ENCODE results near the gene KIAA0040.

KIAA0040 gene

DNA sequence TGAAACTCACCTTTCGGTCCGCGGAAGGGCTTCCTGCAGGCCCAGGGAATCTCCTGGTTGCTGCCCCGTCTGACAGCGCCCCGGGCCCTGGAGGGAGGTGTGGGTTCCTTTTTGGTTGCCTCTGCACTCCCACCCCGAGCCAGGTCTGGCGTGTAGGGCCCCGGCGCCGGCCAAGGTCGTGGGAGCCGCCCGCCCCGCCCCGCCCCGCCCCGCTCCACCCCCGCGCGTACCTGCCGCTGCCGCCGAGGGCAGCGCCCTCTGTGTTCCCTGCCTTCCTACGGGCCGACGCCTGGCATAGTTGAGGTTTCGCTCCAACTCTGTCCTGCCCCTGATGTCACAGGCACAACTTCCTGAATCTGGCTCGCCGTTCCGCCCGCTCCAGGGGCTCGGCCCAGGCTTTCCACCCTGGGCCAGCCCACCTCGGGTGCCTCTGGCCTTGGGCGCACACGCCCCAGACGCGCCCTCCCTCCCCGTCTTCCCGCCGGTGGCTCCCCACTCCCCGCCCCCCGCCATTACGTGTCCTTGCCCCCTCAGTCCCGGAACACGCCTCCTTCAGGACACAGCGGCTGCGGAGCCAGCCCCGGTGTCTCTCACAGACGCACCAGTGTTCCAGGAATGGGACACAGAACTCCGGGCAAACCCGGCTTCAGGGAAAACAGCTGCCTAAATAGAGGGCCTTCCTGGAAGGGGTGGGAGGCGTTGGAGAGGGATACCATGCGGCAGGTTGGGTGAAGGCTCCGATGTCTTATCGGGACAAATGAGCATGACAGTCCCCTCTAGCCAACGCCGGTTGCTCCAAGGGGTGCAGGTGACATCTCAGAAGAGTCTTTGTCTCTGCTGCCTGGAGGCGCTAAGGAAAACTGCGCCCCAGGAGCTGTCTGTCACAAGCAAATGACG lies at the start of gene KIAA0040:
Gene KIAA0040, minus strand, starts transcription at position 147 of the 897 bp plus-strand sequence. CDS start 31,763 bp downstream, outside the sequence.
- DNase-seq, result peak; percentile 89

DNA sequence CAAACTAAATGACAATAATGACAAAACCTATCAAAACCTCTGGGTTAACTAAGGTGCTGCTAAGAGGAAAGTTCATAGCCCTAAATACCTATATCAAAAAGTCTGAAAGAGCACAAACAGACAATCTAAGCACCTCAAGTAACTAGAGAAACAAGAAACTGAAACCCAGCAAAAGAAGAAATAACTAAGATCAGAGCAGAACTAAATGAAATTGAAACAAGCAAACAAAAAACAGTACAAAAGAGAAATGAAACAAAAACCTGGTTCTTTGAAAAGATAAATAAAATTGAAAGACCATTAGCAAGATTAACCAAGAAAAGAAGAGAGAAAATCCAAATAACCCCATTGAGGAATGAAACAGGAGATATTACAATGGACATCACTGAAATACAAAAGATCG lies 44.8 kb upstream of the KIAA0040 start:
- no peak for DNase-seq

- no peak for DNase-seq
These were observed 42.1 kb upstream of the KIAA0040 start for GRCh38 chr1:175234639-175235038.

- no peak for DNase-seq
These were observed 39.8 kb upstream of the KIAA0040 start for GRCh38 chr1:175232335-175232734.

- DNase-seq, result no peak
These were observed 33.2 kb upstream of the KIAA0040 start for GRCh38 chr1:175225805-175226129.

- peak; percentile 10 for DNase-seq
These were observed 29.8 kb upstream of the KIAA0040 start for GRCh38 chr1:175222296-175222938.

DNA sequence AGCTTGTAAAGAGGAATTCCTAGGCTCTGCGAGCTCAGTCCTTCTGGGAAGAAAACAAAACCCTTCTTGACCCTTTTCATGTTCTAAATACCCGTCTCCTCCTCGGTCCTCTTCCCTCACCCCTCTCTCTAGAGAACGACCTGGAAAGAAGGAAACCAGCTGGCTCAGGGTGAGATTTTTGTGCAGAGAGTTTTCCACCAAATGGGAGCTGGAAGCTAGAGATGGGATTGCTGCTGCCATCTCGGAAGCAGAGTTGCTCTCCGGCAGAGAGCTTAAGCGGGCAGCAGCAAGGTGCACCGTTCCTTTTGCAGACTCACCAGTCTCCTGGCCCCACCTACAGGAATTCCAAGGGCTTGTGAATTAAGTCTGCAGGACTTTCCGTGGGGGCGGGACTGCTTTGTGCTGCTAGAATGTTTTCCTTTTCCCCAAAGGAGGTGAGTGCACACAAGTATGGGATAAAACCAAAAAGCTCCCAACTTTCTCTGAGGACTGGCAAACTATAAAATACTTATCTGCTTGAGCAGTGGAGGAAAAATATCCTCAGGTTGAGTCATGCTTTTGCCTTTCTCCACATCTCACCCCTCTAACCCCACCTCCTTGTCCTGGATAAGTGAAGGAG lies 29.1 kb upstream of the KIAA0040 start:
- DNase-seq, result no peak

DNA sequence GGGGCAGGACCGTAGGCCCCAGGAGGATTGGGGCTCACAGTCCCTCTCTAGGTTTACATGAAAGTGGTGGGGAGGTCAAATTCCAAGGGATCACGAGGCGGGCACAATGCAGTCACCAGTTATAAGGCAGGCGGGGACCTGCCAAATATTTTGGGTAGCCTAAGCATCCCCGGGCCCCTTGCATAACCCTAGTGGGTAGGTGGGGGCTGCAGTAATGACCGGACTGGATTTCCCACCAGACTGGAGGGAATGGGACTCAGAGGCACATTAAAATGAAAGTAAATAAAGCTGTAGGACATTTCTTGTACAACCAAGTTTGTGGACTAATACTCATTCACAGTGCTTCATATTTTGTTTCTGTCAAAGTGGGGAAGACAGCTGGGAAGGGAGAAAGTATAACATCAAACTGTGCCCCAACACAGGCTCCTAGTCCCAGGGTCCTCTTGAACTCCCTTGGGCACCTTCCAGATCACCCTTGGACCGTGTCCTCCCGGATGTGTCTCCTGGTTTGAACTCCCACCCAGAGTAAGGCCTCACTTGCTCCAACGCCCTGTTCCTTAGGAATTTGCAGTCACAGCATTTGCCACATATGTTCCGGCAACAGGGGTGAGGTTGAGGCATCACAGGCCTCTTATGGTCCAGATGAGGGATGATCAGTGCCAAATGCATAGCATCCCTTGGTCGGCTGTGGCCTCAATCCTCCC lies 28.4 kb upstream of the KIAA0040 start:
- no peak for DNase-seq

GRCh38 chr1:175219774-175220173 lies 27.2 kb upstream of the KIAA0040 start:
- peak; percentile 8 for DNase-seq

- DNase-seq, result no peak
These were observed 26.3 kb upstream of the KIAA0040 start for GRCh38 chr1:175218786-175219434.

DNA sequence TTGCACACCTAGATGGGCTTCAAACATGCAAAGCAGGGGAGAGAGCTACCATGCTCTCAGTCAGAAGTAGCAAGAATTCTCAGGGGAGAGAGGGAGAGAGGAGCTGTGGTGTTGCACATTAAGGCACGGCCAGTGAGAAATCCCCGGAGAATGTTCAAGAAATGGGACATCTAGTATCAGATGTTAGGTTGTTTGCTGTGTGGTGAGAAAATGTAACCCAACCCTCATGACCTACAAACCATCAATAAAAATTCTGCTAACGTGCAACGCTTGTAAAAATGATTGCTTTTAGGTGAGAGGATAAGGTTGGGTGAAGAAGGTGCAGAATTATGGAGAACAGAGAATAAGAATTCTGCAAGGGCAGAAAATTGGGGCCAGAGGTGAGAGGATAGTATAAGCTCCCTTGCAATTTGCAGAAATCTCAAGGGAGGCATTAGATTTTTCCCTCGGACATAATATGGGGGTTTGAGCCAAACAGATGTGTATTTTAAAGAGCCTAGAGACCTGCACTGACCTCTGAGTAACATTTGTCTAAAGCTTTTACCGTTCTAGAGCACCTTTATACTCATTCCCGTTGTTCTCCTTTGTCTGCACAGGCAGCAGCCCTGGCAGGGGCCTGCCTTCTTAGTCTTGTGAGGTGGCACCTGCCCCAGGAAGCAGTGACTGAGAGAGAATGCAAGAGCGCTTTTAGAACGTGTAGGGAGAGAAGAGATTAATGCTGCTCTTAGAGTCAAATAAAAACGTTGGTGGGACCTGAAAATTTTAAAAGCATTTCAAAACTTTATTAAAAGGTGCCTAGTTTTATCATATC lies 25.4 kb upstream of the KIAA0040 start:
- no peak for DNase-seq

GRCh38 chr1:175216444-175216843 lies 23.9 kb upstream of the KIAA0040 start:
- DNase-seq, result peak; percentile 25

GRCh38 chr1:175211656-175212055 lies 19.1 kb upstream of the KIAA0040 start:
- DNase-seq, result no peak

DNA sequence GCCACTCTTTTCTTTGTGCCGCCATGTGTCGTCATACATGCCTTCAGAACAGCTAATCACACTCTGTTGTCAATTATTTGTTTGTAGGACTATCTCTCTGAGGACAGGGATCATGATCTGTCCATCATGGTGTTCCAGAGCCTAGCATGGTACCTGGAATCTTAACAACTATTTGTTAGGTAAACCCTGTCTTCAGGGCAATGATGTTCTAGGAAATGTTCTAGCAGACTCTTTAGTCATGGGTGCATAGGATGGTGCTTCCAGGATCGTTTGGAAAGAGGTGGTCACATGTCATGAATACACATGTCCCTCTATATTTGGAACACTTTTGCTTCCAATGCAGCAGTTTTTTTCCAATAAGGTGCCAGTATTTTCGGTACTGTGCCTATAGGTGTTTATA lies 18.2 kb upstream of the KIAA0040 start:
- no peak for DNase-seq

GRCh38 chr1:175209493-175209921 lies 16.9 kb upstream of the KIAA0040 start:
- DNase-seq, result no peak

- peak; percentile 92 for DNase-seq
These were observed 16.4 kb upstream of the KIAA0040 start for GRCh38 chr1:175208773-175209492.

- DNase-seq, result no peak
These were observed 15.4 kb upstream of the KIAA0040 start for GRCh38 chr1:175207971-175208370.

DNA sequence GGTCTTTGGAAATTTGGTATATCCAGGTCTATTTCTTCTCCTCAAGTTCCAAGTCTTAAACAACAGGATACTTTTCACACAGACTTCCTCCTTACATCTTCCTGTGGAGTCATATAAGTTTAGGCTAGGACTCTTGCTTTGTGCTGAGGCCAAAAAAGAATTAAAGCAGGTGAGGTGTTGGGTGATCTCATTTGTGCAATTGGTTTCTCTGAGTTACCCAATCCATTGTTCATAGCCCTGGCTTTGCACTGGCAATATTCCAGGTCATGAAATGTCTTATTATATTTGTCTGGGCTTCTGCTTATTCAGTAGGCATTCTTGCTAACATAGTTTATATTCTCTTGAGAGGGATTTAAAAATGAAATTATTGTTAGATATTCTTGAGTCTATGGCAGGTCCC lies 14.1 kb upstream of the KIAA0040 start:
- DNase-seq, result peak; percentile 38

DNA sequence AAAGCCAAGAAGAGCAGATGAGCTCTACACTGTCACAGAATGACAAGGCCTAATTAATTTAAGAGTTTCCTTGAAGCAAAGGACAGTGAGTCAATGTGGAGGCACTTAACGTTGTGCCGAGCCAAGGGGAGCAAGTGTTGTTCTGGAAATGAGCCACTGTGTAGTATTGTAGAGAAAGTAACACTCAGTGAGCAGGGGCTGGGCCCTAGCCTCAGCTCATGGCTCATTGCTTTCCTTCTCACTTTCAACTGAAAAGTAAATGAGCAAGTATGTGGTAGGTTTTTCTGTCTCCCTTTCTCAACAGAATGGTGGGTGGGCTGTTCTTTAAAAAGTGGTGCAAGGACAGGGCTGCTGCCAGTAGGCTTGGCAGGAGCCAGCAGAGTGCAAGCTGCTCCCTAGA lies 11.8 kb upstream of the KIAA0040 start:
- DNase-seq, result no peak

DNA sequence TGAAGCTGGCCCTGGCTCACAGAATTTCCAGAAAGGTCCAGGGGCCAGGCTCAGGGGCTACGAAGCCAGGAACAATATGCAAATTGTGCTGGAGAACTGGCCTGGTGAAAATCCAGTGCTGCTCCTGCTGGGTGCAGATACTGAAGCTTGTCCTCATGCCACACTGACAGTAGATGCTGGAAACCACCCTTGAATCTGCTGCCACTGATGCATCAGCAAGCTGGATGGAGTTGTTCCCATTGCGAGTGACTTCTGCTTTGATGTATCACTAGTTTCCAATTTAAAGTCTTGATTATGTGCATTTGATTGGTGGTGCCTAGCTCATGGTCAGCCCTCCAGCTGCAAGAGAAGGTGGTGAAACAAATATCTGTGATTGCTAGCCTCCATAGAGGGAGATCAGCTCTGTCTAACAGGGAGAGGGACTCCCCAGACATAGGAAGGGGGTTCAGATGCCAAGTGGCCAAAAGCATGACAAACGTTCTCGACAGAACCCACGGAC lies 11.0 kb upstream of the KIAA0040 start:
- DNase-seq, result no peak
